GM23248 (cell line): ENCODE measurements around the gene GPER1.

Experiments used
- EZH2 ChIP-seq: fragments of 200-600 bp; sonication (generic); IDR thresholded peaks from 2 replicates; pipeline ENCODE4 v1.6.1; 2018; ENCODE audit warnings: antibody characterized with exemption, mild to moderate bottlenecking; ENCODE audit not compliant: insufficient read depth, poor library complexity, severe bottlenecking
- EZH2phosphoT487 ChIP-seq: fragments of 200-600 bp; sonication (generic); IDR thresholded peaks from 2 replicates; pipeline ENCODE4 v1.6.1; 2018; ENCODE audit warnings: antibody characterized with exemption, moderate library complexity, mild to moderate bottlenecking, low read depth; ENCODE audit not compliant: insufficient read depth

DNA sequence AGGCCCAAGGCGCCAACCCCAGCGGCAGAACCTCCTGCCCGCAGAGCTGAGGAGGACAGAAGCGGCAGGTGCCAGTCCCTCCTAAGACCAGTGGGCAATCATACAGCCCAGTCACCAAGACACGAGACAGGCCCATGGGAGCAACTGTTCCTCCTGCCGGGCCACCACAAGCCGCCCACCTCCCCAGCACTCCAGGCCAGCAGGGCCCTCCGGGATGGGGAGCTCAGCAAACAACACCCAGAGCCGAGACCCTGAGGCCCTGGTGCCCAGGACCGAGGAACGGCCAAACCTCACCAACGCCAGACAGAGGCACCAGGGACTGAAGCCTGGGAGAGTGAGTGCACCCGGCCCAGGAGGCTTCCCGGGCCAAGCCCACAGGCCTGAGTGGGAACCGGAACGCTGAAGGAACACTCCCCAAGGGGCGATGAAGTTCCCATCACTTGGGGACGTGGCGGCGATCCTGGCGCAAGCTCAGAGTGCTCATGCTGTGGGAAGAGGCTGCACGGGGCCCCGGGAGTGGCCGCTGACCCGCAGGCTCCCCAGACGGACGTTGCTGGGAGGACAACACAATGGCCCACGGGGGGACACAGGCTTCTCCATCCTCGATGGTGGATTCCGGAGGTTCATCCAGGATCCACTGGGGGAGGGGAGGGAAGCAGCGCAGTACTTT lies 35.1 kb downstream of the GPER1 start:
- TF ChIP-seq EZH2phosphoT487: no peak
- TF ChIP-seq EZH2: no peak
